Skeletal muscle cell (primary cell): ENCODE measurements around the gene CTPS2.
"Not testable (repeated sequence)": the region's sequence is repeated elsewhere in the genome, so short reads cannot be mapped to it uniquely, and the experiment has no call there.

Source experiments
- DNase-seq: peaks from one replicate; pipeline ENCODE4 v3.0.0-alpha.2; 2010; ENCODE audit warnings: low read depth
- H3K4me3 ChIP-seq: 2 replicates; pipeline ENCODE4 v1.5.1; 2011; ENCODE audit warnings: low read depth, mild to moderate bottlenecking, control low read depth, low read length, moderate library complexity

Gene CTPS2

DNA sequence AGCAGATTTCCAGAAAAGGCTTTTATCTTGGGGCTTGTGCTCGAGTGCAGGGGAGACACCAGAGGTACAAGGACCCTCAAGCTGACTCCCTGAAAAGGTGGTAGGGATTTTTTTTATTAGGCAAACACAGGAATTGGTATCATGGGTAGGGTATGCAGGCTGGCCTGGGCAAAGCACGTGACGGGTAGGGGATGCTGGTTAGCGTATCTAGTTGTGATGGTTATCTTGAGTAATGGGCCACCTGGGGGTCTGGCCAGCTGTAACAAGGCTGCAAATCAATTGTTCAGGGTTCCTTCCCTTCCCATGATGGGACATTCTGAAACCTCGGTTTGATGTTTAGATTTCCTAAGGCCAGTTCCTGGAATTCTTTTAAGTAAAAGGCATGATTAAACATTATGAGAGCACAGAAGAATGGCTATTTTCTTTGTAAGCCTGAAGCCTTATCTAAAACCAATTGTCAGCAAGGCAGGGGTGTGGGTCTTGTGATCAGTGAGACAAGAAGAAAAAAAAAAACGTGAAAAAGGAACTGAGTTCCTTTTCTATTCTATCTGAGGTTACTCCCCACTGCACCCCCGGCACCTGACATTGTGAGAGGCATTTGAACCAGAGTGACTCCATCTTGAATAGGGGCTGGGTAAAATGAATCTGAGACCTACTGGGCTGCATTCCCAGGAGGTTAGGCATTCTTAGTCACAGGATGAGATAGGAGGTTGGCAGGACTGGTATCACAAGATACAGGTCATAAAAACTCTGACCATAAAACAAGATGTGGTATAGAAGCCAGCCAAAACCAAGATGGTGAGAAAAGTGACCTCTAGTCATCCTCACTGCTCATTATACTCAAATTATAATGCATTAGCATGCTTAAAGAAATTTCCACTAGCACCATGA, 126.7 kb downstream of the CTPS2 start:
- DNase-seq = no peak
- no peak overlapping the region for H3K4me3 ChIP-seq

DNA sequence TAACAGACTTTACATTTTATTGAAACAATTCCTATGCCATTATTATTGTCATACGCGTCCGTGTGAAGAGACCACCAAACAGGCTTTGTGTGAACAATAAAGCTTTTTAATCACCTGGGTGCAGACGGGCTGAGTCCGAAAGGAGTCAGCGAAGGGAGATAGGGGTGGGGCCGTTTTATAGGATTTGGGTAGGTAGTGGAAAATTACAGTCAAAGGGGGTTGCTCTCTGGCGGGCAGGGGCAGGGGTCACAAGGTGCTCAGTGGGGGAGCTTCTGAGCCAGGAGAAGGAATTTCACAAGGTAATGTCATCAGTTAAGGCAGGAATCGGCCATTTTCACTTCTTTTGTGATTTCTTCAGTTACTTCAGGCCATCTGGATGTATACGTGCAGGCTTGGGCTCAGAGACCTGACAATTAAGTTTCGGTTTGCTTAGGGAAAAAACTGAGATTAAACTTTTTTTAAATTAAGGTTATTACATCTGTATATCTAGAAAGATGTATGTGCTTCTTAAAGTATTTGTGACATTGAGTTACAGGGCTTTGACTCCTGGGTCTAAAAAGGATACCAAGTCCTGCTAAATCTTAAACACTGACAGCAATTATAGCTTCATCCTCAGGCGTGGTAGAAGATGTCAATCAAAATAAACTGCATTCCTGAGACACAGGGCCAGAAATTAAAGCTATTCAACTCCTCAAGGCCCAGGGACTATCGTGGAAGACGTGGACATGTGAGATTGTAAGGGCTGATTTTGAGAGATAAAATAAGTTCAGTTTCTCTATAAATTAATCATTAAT, 132.3 kb downstream of the CTPS2 start:
- not testable (repeated sequence) for H3K4me3 ChIP-seq, DNase-seq

DNA sequence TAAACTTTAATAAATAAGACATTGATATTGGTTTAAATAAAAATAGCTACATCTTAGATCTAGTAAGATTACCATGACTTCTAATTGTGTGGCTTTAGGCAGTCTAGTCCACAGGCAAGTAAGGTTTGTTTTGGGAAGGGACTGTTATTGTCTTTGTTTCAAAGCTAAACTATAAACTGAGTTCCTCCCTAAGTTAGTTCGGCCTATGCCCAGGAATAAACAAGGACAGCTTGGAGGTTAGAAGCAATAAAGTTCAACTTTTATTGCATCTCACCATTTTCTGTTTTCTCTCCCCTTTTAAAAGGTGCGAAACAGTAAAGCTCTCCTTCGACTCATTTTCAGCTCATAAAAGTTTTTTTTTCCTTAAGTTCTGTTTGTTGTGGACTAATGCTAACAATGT, 133.0 kb downstream of the CTPS2 start:
- no peak for DNase-seq
- H3K4me3 ChIP-seq = no peak overlapping the region

DNA sequence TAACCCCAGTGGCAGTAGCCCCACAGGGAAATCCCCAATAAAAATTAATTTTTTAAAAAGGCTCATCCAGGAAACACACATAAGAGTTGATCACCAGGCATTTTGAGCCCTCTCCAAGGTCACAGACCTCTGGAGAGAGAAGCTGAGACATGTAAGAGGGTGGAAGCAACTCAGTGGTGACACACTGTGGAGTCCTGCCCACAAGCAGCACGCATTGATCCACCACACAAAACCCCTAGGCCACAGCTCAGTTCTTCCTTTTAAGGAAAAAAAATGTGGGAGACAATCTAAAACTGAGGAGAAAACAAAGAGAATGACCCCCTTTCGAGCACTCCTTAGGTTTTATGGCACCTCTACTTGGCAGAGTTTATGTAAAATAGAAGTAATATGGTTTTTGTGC, 134.3 kb downstream of the CTPS2 start:
- peak; percentile 30 for DNase-seq
- no peak overlapping the region for H3K4me3 ChIP-seq

DNA sequence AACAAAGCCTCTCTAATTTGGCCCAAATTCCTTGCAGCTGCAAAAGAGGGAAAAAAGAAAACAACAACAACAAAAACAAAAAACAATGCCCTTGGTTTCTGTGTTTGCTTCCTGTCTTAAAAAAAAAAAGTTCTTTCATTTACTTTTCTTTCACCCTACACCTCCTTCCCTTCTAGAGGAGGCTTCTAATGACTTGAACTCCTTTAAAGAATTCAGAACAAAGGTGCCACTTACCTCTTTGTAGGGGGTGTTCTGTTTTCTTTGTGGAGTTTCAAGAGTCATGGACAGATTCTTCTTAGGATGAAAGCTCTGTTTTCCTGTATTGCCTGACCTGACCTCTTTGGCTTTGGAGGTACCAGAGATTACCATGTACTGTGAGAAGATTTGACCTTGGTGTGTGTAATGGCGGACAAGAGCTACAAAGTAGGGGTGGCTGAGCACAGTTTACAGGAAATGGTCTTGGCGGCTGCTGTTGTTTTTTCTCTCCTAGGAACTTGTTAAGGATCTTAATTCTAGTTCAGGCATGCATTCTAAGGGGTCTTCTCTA, 134.9 kb downstream of the CTPS2 start:
- DNase-seq = no peak
- no peak overlapping the region for H3K4me3 ChIP-seq

DNA sequence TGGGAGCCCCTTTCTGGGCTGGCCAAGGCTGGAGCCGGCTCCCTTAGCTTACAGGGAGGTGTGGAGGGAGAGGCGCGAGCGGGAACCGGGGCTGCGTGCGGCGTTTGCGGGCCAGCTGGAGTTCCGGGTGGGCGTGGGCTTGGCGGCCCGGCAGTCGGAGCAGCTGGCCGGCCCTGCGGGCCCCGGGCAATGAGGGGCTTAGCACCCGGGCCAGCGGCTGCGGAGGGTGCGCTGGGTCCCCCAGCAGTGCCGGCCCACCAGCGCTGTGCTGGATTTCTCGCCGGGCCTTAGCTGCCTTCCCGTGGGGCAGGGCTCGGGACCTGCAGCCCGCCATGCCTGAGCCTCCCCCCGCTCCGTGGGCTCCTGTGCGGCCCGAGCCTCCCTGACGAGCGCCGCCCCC, 137.1 kb downstream of the CTPS2 start:
- H3K4me3 ChIP-seq, DNase-seq: not testable (repeated sequence)

DNA sequence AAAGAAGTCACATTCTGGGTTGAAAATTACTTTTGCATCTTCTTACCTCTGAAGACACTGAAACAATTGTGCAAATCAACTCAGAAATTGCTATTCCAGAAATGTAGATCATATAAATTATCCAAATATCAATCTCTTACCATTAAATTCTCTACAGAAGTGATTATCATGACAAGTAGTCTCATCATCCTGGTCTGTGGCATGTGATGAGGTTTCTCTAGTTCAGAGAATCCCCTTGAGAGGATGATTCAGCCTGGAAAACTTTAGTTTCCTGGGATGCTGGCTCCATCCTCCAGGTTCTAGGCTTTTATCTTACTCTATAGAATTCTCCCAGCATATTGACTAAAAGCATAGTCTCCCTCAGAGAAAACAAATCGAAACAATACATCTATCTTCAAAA, 138.7 kb downstream of the CTPS2 start:
- no peak overlapping the region for H3K4me3 ChIP-seq
- DNase-seq = peak; percentile 53

DNA sequence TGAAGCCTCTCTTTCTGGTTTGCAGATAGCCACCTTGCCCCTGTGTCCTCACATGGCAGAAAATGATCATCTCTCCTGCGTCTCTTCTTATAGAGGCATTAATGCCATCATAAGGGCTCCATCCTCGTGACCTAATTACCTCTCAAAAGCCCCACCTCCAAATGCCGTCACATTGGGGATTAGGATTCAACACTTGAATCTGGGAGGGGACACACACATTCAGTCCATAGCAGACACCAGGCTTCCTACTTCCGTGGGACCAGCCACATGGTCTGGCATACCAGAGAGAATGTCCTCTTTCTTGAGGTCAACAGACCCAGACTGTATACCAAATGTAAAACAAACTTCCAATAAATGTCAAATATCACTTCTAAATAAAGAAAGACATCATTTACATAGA, 144.8 kb downstream of the CTPS2 start:
- H3K4me3 ChIP-seq = no peak overlapping the region
- DNase-seq = no peak

DNA sequence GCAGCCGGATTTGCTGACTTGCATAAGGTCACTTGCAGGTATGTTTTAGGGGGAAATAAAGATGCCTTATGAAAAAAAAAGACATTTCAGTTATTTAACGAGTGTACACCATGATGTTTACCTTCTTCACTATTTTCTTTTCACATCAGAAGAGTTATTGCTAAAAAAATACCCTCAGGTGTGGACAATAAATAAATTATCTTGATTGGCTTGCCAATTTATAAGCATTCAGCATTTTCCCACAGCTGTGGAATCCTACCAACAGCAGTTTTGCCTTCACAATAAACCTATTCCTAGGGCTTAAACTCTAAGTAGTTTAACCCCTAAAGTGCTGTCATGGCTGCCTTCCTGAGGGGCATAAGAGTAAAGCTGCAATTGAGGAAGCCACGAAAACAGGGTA, 145.9 kb downstream of the CTPS2 start:
- no peak overlapping the region for H3K4me3 ChIP-seq
- no peak for DNase-seq

DNA sequence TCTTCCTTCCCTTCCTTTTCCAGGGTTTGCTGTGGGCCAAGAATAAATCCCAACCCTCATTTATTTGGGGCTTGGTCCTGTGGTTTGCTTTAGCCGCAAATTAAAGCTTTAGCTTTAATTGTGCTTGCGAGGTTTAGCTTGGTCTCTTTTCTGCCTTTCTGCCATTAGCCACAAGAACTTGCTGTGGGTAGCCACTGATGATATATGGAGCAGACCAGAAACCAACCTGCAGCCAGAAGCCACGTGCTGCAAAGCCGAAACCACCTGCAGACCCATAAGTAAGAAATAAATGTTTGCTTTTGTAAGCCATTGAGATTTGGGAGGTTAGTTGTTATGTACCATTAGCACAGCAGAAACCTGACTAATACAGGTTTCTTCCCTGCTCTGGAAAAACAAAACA, 152.3 kb downstream of the CTPS2 start:
- no peak for DNase-seq
- no peak overlapping the region for H3K4me3 ChIP-seq

DNA sequence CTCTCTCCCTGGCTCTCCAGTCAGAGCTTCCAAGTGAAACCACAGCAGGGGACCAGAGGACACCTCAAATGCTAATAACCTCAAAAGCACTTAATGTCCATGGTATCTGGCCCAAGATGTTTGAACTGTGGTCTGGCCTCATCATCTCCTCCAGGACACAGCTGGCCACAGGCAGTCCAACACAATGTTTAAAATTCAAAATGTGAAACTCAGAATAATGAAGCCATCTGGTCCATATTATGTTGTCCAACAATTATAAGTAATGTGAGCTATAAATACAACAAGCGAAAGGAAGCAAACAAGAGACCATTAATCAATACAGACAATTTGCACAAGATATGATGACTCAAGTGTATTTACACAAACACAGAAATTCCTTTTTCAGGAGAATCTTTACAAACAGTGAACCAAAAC, 153.3 kb downstream of the CTPS2 start:
- DNase-seq = no peak
- H3K4me3 ChIP-seq = no peak overlapping the region

DNA sequence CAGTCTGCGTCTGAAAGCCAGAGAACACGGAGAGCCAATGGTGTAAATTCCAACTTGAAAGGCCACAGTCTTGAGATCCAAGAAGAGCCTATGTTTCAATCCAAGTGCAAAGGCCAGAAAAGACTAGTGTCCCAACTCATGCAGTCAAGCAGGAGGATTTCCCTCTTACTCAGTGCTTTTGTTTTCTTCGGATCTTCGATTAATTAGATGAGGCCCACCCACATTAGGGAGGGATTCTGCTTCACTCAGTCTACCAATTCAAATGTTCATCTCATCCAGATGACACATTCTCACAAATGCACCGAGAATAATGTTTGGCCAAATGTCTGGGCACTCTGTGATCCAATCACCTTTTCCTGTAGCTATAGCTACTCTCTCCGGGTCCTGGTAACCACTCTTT, 154.0 kb downstream of the CTPS2 start:
- DNase-seq = no peak
- no peak overlapping the region for H3K4me3 ChIP-seq

DNA sequence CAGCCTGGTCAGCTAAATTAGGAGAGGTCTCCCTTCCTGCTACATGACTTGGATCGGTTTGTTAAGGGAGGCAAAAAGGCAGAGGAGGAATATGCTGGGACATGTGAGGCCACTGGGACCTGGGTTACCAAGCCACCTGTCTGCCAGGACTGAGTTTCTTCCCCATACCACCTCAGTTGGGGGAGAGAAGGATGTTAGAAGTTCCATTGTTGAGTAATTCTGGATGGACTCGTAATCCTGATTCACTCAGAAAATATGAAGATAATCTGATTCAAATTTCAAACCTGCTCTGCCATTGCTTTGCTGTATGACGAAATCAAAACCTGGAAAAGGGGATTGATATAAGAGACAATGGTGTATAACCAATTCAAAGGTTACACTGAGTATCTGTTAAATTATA, 159.9 kb downstream of the CTPS2 start:
- no peak for DNase-seq
- H3K4me3 ChIP-seq = no peak overlapping the region

DNA sequence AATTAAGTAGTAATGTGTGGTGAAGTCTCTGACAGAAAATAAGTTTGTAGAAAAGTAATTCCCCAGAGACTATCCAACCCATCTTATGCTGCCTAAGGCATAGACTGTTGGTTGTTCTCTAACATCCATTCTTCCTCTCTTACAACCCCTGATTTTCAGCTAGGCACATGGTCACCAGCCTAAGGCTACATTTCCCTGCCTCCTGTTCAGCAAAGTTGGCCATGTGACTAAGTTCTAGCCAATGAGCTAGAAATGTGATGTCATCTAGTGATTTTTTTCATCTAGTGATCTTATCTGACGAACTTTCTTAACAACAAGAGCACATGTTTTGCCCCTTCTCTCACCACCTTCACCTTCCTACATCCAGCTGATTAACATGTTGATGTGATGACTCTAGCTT, 164.8 kb downstream of the CTPS2 start:
- DNase-seq = no peak
- no peak overlapping the region for H3K4me3 ChIP-seq

DNA sequence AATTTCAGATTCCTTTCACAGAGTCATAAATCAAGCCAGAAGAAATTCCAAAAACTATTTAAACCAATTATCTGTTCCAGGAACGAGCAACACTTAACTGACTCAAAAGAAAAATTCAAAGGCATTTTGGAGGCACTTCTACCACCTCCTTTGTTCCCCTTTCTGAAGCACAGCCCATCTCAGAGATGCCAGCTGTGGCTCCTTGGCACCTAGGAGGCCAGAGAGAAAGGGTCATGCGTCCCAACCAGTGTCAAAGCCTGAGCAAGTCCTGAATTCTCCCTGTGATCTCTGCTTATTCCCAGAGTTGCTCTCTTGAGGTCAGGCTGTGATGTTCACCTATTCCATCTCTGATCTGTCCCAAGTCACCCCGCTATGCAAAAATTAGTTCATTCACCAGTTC, 167.5 kb downstream of the CTPS2 start:
- H3K4me3 ChIP-seq = no peak overlapping the region
- DNase-seq = no peak
